Measurements from ENCODE around the gene SPACA4. TPM values are rescaled to one million over a fixed set of nuclear protein-coding genes. Genes with fewer than 3 reads are reported as not detected.
A peak's percentile ranks its signal among the peaks of the same experiment; 100 is the strongest.

The SPACA4 gene
- total and polyA plus RNA-seq, 10 of the 15 experiments (the other 5 are each of a cell fraction or from before 2014, with no cell fraction given): not detected

DNA sequence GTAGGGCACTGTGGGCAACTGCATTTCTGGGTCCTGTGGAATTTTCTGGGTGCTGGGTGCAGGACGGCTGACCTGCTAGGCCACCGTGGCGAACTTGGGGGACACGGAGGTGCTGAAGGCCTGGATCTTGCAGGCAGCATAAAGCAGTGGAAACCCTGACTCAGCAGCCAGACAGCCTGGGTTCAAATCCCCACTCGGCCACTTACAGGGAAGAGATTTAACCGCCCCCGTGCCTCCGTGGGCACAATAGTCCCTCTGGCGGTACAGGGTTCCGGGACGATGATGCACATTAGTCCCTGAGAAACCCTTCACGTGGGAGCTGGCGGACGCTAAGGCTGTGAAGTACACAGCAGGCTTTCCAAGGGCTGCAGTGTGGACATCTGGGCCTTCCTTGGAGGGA, 5.3 kb downstream of the SPACA4 start (continued):
- TF ChIP-seq, protein P1, sequence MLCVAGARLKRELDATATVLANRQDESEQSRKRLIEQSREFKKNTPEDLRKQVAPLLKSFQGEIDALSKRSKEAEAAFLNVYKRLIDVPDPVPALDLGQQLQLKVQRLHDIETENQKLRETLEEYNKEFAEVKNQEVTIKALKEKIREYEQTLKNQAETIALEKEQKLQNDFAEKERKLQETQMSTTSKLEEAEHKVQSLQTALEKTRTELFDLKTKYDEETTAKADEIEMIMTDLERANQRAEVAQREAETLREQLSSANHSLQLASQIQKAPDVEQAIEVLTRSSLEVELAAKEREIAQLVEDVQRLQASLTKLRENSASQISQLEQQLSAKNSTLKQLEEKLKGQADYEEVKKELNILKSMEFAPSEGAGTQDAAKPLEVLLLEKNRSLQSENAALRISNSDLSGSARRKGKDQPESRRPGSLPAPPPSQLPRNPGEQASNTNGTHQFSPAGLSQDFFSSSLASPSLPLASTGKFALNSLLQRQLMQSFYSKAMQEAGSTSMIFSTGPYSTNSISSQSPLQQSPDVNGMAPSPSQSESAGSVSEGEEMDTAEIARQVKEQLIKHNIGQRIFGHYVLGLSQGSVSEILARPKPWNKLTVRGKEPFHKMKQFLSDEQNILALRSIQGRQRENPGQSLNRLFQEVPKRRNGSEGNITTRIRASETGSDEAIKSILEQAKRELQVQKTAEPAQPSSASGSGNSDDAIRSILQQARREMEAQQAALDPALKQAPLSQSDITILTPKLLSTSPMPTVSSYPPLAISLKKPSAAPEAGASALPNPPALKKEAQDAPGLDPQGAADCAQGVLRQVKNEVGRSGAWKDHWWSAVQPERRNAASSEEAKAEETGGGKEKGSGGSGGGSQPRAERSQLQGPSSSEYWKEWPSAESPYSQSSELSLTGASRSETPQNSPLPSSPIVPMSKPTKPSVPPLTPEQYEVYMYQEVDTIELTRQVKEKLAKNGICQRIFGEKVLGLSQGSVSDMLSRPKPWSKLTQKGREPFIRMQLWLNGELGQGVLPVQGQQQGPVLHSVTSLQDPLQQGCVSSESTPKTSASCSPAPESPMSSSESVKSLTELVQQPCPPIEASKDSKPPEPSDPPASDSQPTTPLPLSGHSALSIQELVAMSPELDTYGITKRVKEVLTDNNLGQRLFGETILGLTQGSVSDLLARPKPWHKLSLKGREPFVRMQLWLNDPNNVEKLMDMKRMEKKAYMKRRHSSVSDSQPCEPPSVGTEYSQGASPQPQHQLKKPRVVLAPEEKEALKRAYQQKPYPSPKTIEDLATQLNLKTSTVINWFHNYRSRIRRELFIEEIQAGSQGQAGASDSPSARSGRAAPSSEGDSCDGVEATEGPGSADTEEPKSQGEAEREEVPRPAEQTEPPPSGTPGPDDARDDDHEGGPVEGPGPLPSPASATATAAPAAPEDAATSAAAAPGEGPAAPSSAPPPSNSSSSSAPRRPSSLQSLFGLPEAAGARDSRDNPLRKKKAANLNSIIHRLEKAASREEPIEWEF (IDR thresholded peaks at IDR 0.05; ENCODE audit: insufficient replicate concordance, low read depth, low read length): no peak

DNA sequence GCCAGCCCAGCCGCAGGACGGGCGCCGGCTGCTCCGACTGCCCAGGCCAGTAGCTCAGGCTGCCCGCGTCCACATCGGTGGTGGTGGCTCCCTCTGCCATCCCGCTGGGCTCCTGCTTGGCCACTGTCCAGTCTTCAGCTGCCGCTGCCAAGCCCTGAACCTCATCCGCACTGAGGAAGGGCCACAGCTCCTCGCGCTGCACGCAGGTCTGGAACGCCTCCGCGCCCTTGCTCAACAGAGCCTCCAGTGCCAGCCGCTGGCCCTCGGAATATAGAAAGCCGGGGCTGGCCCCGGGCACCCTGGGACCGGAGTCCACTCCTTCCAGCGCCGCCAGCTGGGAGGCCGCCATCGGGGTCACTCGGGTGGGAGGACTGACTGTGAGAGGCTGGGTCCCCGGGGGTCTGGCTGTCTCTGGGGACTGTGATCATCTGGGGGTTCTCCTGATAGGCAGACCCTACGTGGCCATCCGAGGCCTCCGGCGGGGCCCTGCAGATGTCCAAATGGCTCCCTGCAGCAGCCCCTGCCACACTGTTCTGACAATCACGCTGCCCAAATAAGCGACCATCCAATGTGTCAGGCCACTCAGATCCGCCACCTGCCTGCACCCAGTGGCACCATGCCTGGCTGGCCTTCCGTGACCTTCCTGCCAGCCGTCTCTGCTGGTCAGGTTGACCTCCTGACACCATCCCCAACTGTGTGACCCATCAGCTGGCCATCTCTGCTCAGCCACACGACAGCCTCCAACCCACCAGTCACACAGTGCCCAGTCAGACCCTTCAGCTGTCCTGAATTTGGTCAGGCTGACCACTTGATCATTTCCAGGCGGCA, 6.7 kb downstream of the SPACA4 start:
- Histone ChIP-seq H3K27ac (ENCODE audit: control insufficient read depth, insufficient read depth) (no peak overlapping the region), H4K20me1 (ENCODE audit: control insufficient read depth, insufficient read depth) (peaks cover 15% of the 10 kb centered on the region), H3K9ac (ENCODE audit: control insufficient read depth, insufficient read depth, low read length) (no peak overlapping the region), H3K79me2 (ENCODE audit: control insufficient read depth, insufficient read depth, low read length) (peaks cover 26% of the 10 kb centered on the region), H3K27me3 (replicated peaks in 1 of 2; ENCODE audit: control insufficient read depth in 2 of 2, insufficient read depth in 2 of 2, low read length in 1 of 2) (no peaks in the 10 kb centered on the region), H3K4me2 (ENCODE audit: control insufficient read depth, insufficient read depth) (no peak overlapping the region), H2AFZ (ENCODE audit: control insufficient read depth, low read depth, low read length) (no peak overlapping the region), H3K4me3 (no peak overlapping the region), H3K36me3 (ENCODE audit: control insufficient read depth in 2 of 2, insufficient read depth in 2 of 2, low read length in 1 of 2) (peaks cover 25 to 32% of the 10 kb centered on the region in 2 experiments), H3K9me3 (replicated peaks; ENCODE audit: control insufficient read depth, insufficient read depth, low read length) (no peaks in the 10 kb centered on the region), H3K4me1 (ENCODE audit: control insufficient read depth, insufficient read depth, low read length) (peaks cover 8% of the 10 kb centered on the region; the same call in 1 of the 2 replicates)
- RAD21 ChIA-PET (ENCODE audit: unreplicated experiment): no interaction called here
- whole genome bisulfite sequencing (ENCODE audit: insufficient coverage, insufficient replicate concordance, low lambda C conversion rate, missing lambda C conversion rate): 80% methylated on average over 39 of the region's 39 CpGs
- no TSS peak for BruUV-seq (replicated peaks)
- intact Hi-C loops (cut with micrococcal nuclease; ENCODE audit: unreplicated experiment): no loop called here
- no peak for FAIRE-seq
- CTCF ChIA-PET: no interaction called here
- POLR2A ChIA-PET: no interaction called here
- TF ChIP-seq, protein P2, sequence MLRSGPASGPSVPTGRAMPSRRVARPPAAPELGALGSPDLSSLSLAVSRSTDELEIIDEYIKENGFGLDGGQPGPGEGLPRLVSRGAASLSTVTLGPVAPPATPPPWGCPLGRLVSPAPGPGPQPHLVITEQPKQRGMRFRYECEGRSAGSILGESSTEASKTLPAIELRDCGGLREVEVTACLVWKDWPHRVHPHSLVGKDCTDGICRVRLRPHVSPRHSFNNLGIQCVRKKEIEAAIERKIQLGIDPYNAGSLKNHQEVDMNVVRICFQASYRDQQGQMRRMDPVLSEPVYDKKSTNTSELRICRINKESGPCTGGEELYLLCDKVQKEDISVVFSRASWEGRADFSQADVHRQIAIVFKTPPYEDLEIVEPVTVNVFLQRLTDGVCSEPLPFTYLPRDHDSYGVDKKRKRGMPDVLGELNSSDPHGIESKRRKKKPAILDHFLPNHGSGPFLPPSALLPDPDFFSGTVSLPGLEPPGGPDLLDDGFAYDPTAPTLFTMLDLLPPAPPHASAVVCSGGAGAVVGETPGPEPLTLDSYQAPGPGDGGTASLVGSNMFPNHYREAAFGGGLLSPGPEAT (IDR thresholded peaks at IDR 0.05; ENCODE audit: low read depth): no peak
- no peak for TF ChIP-seq SREBF2 (IDR thresholded peaks at IDR 0.05; ENCODE audit: low read length)
- TF ChIP-seq, protein P3, sequence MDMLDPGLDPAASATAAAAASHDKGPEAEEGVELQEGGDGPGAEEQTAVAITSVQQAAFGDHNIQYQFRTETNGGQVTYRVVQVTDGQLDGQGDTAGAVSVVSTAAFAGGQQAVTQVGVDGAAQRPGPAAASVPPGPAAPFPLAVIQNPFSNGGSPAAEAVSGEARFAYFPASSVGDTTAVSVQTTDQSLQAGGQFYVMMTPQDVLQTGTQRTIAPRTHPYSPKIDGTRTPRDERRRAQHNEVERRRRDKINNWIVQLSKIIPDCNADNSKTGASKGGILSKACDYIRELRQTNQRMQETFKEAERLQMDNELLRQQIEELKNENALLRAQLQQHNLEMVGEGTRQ (IDR thresholded peaks at IDR 0.05; ENCODE audit: borderline replicate concordance, low read depth, low read length): no peak
- TF ChIP-seq, protein P4, sequence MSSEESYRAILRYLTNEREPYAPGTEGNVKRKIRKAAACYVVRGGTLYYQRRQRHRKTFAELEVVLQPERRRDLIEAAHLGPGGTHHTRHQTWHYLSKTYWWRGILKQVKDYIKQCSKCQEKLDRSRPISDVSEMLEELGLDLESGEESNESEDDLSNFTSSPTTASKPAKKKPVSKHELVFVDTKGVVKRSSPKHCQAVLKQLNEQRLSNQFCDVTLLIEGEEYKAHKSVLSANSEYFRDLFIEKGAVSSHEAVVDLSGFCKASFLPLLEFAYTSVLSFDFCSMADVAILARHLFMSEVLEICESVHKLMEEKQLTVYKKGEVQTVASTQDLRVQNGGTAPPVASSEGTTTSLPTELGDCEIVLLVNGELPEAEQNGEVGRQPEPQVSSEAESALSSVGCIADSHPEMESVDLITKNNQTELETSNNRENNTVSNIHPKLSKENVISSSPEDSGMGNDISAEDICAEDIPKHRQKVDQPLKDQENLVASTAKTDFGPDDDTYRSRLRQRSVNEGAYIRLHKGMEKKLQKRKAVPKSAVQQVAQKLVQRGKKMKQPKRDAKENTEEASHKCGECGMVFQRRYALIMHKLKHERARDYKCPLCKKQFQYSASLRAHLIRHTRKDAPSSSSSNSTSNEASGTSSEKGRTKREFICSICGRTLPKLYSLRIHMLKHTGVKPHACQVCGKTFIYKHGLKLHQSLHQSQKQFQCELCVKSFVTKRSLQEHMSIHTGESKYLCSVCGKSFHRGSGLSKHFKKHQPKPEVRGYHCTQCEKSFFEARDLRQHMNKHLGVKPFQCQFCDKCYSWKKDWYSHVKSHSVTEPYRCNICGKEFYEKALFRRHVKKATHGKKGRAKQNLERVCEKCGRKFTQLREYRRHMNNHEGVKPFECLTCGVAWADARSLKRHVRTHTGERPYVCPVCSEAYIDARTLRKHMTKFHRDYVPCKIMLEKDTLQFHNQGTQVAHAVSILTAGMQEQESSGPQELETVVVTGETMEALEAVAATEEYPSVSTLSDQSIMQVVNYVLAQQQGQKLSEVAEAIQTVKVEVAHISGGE (CRISPR knock-in tag; IDR thresholded peaks at IDR 0.05): no peak
- peak; percentile 1; the same call in 1 of the 3 replicates for ATAC-seq
- in situ Hi-C loops (cut with MboI): no loop called here
- SMC1A ChIA-PET (ENCODE audit: uncharacterized antibody, unreplicated experiment): no interaction called here
- no peak for DNase-seq (ENCODE audit: low read depth, low spot score)

Data from GM12878 (cell line).